K562 (cell line): ENCODE measurements around the gene MIEF2. TPM values are rescaled to one million over a fixed set of nuclear protein-coding genes. Genes with fewer than 3 reads are reported as not detected.
A peak's percentile ranks its signal among the peaks of the same experiment; 100 is the strongest.

Experiments
- DNMT1 ChIP-seq: fragments of 450-650 bp; IDR thresholded peaks from 2 replicates; pipeline ENCODE4 v1.6.1; 2016; ENCODE audit warnings: antibody characterized with exemption, mild to moderate bottlenecking
- ELF4 ChIP-seq: fragments of 450-650 bp; formaldehyde crosslinking; IDR thresholded peaks from 2 replicates; pipeline ENCODE4 v1.4.0; 2022; ENCODE audit warnings: missing genetic modification characterization
- FOXK1 ChIP-seq: sonication (generic); formaldehyde crosslinking; IDR thresholded peaks from 2 replicates; pipeline ENCODE4 v1.8.0; 2022; ENCODE audit warnings: missing genetic modification reagents, mild to moderate bottlenecking, borderline replicate concordance
- HDAC2 ChIP-seq: fragments of 450-650 bp; IDR thresholded peaks from 2 replicates; pipeline ENCODE4 v1.6.1; 2016; ENCODE audit warnings: mild to moderate bottlenecking
- HNRNPK ChIP-seq: fragments of 200-400 bp; formaldehyde crosslinking; IDR thresholded peaks from one replicate; pipeline ENCODE4 v1.6.1; 2018; ENCODE audit warnings: mild to moderate bottlenecking, low read depth, low read length; ENCODE audit not compliant: poor library complexity, severe bottlenecking
- ILK ChIP-seq: fragments of 450-650 bp; IDR thresholded peaks from 2 replicates; pipeline ENCODE4 v1.6.1; 2016; ENCODE audit warnings: missing genetic modification characterization, low read depth, mild to moderate bottlenecking, missing compliant biosample characterization, moderate library complexity, borderline replicate concordance
- JUN ChIP-seq, 2 experiments: sonication (generic) in 1 of 2; formaldehyde crosslinking in 1 of 2; IDR thresholded peaks; 2 replicates each; pipeline versions ENCODE4 v1.6.1 to v1.8.0; 2012 to 2022; ENCODE audit warnings: borderline replicate concordance in 2 of 2, mild to moderate bottlenecking in 2 of 2, improper control_type of control experiment in 1 of 2, low read depth in 1 of 2, low read length in 1 of 2, missing genetic modification reagents in 1 of 2
- MYC ChIP-seq, 2 experiments: fragments of 250-450 bp in 1 of 2; sonication (Bioruptor Pico) in 1 of 2; IDR thresholded peaks; 2 replicates each; pipeline versions ENCODE4 v1.5.1 to v1.6.1; 2012 to 2021; ENCODE audit warnings: low read depth in 2 of 2, borderline replicate concordance in 1 of 2, improper control_type of control experiment in 1 of 2, low read length in 1 of 2, mild to moderate bottlenecking in 1 of 2, moderate library complexity in 1 of 2
- PHF8 ChIP-seq: fragments of 200-600 bp; sonication (generic); IDR thresholded peaks from 2 replicates; pipeline ENCODE4 v1.6.1; 2012; ENCODE audit warnings: mixed run types, mild to moderate bottlenecking, inconsistent platforms, low read length, moderate library complexity, borderline replicate concordance
- POLR3G ChIP-seq: IDR thresholded peaks from 2 replicates; pipeline ENCODE4 v1.6.1; 2011; ENCODE audit not compliant: insufficient read length, insufficient replicate concordance; ENCODE audit errors: extremely low read depth
- RB1 ChIP-seq: fragments of 450-650 bp; IDR thresholded peaks from 2 replicates; pipeline ENCODE4 v1.6.1; 2017; ENCODE audit warnings: low read depth, mild to moderate bottlenecking
- SMARCE1 ChIP-seq: fragments of 450-650 bp; IDR thresholded peaks from 2 replicates; pipeline ENCODE4 v1.7.1; 2016; ENCODE audit warnings: mild to moderate bottlenecking
- TEAD4 ChIP-seq, 2 experiments: sonication (generic) in 1 of 2; formaldehyde crosslinking in 1 of 2; IDR thresholded peaks; 2 replicates each; pipeline versions ENCODE4 v1.6.1 to v1.8.0; 2012 to 2022; ENCODE audit warnings: borderline replicate concordance in 1 of 2, inconsistent platforms in 1 of 2, low read length in 1 of 2, mild to moderate bottlenecking in 1 of 2, missing genetic modification reagents in 1 of 2
- ZNF232 ChIP-seq: sonication (generic); formaldehyde crosslinking; IDR thresholded peaks from 2 replicates; pipeline ENCODE4 v1.8.0; 2022; ENCODE audit warnings: mild to moderate bottlenecking, missing genetic modification reagents
- ZNF324 ChIP-seq: fragments of 250-450 bp; sonication (Bioruptor Pico); IDR thresholded peaks from 2 replicates; pipeline ENCODE4 v1.4.0; 2020; ENCODE audit warnings: mild to moderate bottlenecking
- ZNF436 ChIP-seq: fragments of 250-450, 450-650 bp; sonication (Bioruptor Pico); formaldehyde crosslinking; IDR thresholded peaks from 2 replicates; pipeline ENCODE4 v1.7.0; 2020; ENCODE audit warnings: mild to moderate bottlenecking
- polyA plus RNA-seq, 8 experiments: library from polyadenylated mRNA; depleted of rRNA in 4 of 8; stranded (reverse) in 5 of 8; unstranded in 3 of 8; fragments of >200 nt; fragmentation: Nextera tagmentation in 2 of 8; fragmentation: Illumina TruSeq in 1 of 8; extraction: Ambion mirVana in 2 of 8; extraction: Trizol in 1 of 8; gene quantifications; 2 replicates each; pipeline versions ENCODE4 v1.2.1 to v1.2.3, GENCODE V29; 2011 to 2014; ENCODE audit warnings: inconsistent platforms in 1 of 8, missing spikeins in 1 of 8
- total RNA-seq, 7 experiments: library from RNA; depleted of rRNA in 6 of 7; stranded (reverse); fragments of >200 nt in 6 of 7; fragmentation: Illumina TruSeq in 2 of 7; extraction: Trizol in 2 of 7; gene quantifications; 2 replicates each; pipeline versions ENCODE4 v1.2.1 to v1.2.3, GENCODE V29; 2011 to 2021; ENCODE audit warnings: low replicate concordance in 1 of 7
- TF ChIP-seq, protein P1 (sequence below): sonication (generic); formaldehyde crosslinking; IDR thresholded peaks from 2 replicates; pipeline ENCODE4 v1.8.1; 2022; ENCODE audit warnings: missing genetic modification reagents
- TF ChIP-seq, protein P2 (sequence below), 2 experiments: fragments of 150-350 bp in 1 of 2; IDR thresholded peaks; 2 replicates each; pipeline ENCODE4 v1.6.1; 2012 to 2016; ENCODE audit warnings: low read depth in 2 of 2, low read length in 2 of 2, mild to moderate bottlenecking in 1 of 2, moderate library complexity in 1 of 2
- TF ChIP-seq, protein P3 (sequence below): fragments of 250-450 bp; sonication (Bioruptor Pico); IDR thresholded peaks from 2 replicates; pipeline ENCODE4 v1.5.1; 2021; ENCODE audit warnings: mild to moderate bottlenecking
- TF ChIP-seq, protein P4 (sequence below): fragments of 250-450 bp; sonication (Bioruptor Pico); IDR thresholded peaks from 2 replicates; pipeline ENCODE4 v1.8.0; 2021; ENCODE audit warnings: borderline replicate concordance, mild to moderate bottlenecking, moderate library complexity; ENCODE audit not compliant: poor library complexity, severe bottlenecking

Gene MIEF2
- total and polyA plus RNA-seq, 9 of the 15 experiments (the other 6 are each of a cell fraction or from before 2014, with no cell fraction given): 0.10 to 8.2 (median 2.4) TPM

DNA sequence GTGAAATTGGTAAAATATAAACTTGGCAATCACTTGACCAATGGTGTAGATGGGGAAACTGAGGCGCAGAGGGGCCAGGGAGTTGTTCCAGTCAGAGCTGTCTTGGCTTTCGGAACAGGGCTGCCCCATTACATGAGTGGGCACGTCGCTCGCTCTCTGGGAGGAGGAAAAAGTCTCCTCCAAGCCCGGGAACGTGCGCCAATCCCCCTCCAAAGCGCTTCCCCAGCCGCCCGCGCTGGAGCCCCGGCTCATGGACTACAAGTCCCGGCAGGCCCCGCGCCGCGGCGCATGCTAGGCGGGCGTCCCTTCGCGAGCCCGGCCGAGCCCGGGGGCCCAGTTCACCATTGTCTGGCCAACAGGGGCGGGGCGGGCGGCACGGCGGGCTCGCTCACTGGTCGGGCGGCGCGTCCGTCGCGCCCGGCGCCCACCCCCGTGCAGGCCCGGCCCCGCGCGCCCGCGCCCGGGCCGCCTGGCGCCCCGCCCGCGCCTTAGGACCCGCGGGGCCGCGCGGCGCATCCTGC, 35.3 kb upstream of the MIEF2 start, which contains the start of gene LLGL1 (continued):
- TF ChIP-seq FOXK1 (CRISPR knock-in tag) (no peak), ZNF436 (CRISPR knock-in tag) (no peak), ILK (tag) (no peak), TEAD4 (IDR thresholded peaks at IDR 0.05; ENCODE audit: low read length) (no peak), TEAD4 (CRISPR knock-in tag; IDR thresholded peaks at IDR 0.05; ENCODE audit: borderline replicate concordance) (no peak), PHF8 (no peak), SMARCE1 (no peak), JUN (IDR thresholded peaks at IDR 0.05; ENCODE audit: borderline replicate concordance, low read depth, low read length) (no peak), JUN (CRISPR knock-in tag; IDR thresholded peaks at IDR 0.05; ENCODE audit: borderline replicate concordance) (no peak), HDAC2 (no peak), DNMT1 (no peak), ZNF232 (CRISPR knock-in tag) (no peak), POLR3G (no peak), RB1 (peak; percentile 63; the same call in 1 of the 2 replicates), MYC (IDR thresholded peaks at IDR 0.05; ENCODE audit: low read depth, low read length) (peak; percentile 47; the same call in 1 of the 2 replicates), MYC (CRISPR knock-in tag; IDR thresholded peaks at IDR 0.05; ENCODE audit: borderline replicate concordance, low read depth) (no peak), ZNF324 (CRISPR knock-in tag) (no peak), HNRNPK (no peak), ELF4 (no peak)
- TF ChIP-seq, protein P1, sequence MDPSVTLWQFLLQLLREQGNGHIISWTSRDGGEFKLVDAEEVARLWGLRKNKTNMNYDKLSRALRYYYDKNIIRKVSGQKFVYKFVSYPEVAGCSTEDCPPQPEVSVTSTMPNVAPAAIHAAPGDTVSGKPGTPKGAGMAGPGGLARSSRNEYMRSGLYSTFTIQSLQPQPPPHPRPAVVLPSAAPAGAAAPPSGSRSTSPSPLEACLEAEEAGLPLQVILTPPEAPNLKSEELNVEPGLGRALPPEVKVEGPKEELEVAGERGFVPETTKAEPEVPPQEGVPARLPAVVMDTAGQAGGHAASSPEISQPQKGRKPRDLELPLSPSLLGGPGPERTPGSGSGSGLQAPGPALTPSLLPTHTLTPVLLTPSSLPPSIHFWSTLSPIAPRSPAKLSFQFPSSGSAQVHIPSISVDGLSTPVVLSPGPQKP (CRISPR knock-in tag): no peak
- TF ChIP-seq, protein P2, sequence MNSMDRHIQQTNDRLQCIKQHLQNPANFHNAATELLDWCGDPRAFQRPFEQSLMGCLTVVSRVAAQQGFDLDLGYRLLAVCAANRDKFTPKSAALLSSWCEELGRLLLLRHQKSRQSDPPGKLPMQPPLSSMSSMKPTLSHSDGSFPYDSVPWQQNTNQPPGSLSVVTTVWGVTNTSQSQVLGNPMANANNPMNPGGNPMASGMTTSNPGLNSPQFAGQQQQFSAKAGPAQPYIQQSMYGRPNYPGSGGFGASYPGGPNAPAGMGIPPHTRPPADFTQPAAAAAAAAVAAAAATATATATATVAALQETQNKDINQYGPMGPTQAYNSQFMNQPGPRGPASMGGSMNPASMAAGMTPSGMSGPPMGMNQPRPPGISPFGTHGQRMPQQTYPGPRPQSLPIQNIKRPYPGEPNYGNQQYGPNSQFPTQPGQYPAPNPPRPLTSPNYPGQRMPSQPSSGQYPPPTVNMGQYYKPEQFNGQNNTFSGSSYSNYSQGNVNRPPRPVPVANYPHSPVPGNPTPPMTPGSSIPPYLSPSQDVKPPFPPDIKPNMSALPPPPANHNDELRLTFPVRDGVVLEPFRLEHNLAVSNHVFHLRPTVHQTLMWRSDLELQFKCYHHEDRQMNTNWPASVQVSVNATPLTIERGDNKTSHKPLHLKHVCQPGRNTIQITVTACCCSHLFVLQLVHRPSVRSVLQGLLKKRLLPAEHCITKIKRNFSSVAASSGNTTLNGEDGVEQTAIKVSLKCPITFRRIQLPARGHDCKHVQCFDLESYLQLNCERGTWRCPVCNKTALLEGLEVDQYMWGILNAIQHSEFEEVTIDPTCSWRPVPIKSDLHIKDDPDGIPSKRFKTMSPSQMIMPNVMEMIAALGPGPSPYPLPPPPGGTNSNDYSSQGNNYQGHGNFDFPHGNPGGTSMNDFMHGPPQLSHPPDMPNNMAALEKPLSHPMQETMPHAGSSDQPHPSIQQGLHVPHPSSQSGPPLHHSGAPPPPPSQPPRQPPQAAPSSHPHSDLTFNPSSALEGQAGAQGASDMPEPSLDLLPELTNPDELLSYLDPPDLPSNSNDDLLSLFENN (IDR thresholded peaks at IDR 0.05; ENCODE audit: low read depth in 2 of 2, low read length in 2 of 2): no peak
- TF ChIP-seq, protein P3, sequence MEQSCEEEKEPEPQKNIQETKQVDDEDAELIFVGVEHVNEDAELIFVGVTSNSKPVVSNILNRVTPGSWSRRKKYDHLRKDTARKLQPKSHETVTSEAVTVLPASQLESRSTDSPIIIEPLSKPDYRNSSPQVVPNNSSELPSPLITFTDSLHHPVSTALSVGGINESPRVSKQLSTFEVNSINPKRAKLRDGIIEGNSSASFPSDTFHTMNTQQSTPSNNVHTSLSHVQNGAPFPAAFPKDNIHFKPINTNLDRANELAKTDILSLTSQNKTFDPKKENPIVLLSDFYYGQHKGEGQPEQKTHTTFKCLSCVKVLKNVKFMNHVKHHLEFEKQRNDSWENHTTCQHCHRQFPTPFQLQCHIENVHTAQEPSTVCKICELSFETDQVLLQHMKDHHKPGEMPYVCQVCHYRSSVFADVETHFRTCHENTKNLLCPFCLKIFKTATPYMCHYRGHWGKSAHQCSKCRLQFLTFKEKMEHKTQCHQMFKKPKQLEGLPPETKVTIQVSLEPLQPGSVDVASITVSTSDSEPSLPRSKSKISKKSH: no peak
- TF ChIP-seq, protein P4, sequence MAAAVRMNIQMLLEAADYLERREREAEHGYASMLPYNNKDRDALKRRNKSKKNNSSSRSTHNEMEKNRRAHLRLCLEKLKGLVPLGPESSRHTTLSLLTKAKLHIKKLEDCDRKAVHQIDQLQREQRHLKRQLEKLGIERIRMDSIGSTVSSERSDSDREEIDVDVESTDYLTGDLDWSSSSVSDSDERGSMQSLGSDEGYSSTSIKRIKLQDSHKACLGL (CRISPR knock-in tag): no peak
